HG02610 (cell line): ENCODE results near the gene ARFGAP1.

ENCODE experiments used
- ATAC-seq: cut with Tn5 transposase; IDR thresholded peaks from one replicate; pipeline ENCODE4 v1.9.1; 2021; ENCODE audit warnings: mild to moderate bottlenecking, moderate library complexity; ENCODE audit not compliant: unreplicated experiment

ARFGAP1 gene

DNA sequence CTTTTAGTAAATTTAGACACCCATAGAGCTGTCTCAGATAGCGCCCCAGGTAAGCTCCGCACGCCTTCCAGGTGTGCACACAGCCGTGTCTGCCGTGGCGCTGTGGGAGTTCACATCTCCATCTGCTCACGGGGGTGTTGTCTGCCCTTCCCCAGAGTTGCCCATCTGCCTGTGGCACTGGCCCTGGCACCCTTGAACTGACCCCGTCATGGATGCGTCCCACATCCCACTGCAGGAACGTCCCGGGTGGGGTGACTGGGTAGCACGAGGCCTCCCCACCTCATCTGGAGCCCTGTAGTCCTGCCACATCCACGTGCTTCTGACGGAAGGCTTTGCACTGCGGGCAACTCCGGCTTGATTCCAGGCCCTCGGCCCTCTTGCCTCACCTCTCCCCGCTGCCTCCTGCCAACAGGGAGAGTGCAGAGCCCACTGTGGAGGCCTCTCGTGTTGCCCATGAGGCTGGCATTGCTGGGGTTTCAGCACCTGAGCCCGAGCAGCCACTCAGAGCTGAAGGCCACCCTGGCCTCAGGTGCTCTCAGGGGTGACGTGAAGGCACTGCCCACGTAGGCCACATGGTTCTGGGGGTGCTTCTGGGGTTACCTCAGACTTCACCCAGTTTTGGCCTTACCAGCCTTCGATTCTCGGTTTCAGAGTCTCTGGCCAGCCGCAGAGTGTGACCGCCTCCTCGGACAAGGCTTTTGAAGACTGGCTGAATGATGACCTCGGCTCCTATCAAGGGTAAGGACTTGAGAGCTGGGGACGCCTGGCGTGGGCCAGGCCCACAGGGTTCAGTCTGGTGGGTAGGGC is 5.1 kb downstream of the ARFGAP1 start:
- no peak for ATAC-seq

DNA sequence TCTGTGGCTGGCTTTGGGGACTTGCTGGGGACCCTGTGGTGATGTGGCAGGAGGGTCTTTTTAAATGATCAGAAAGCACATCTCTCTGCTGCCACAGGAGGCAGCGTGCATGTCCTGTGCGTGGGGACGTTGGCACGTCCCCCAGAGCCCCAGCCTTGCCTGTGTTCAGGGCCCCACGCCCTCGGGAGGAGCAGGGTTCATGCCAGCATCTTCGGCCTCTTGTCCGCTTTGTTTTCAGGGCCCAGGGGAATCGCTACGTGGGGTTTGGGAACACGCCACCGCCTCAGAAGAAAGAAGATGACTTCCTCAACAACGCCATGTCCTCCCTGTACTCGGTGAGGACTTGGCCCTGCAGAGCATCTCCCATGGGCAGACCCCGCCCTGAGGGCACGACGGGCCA is 6.0 kb downstream of the ARFGAP1 start:
- ATAC-seq, result no peak

DNA sequence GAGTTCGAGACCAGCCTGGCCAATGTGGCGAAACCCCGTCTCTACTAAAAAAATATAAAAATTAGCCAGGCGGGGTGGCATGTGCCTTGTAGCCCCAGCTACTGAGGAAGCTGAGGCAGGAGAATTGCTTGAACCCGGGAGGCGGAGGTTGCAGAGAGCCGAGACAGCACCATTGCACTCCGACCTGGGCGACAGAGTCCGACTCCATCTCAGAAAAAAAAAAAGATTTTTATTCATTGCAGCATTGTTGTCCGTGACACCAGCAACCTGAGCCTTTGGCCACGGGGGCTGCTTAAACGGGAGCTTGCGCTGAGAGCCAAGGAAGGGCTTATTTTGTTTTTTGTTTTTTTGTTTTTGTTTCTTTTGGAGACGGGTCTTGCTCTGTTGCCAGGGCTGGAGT is 7.3 kb downstream of the ARFGAP1 start:
- no peak for ATAC-seq

DNA sequence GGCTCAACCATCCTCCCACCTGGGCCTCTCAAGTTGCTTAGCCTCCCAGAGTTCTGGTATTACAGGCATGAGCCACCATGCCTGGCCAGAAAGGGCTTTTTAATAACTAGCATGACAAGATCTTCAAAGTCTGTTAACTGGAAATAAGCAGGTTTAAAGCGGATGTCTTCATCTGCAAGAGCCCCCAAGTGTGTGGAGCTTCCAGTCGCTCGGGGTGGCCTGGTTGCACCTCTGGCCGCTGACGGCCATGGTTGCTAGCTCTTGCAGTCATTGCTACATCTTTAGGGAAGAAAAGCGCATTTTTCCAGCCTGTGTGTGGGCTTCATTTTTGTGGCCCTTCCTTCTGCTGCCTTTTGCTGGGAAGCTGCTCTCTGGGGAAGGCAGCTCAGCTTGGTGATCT is 7.8 kb downstream of the ARFGAP1 start:
- no peak for ATAC-seq

DNA sequence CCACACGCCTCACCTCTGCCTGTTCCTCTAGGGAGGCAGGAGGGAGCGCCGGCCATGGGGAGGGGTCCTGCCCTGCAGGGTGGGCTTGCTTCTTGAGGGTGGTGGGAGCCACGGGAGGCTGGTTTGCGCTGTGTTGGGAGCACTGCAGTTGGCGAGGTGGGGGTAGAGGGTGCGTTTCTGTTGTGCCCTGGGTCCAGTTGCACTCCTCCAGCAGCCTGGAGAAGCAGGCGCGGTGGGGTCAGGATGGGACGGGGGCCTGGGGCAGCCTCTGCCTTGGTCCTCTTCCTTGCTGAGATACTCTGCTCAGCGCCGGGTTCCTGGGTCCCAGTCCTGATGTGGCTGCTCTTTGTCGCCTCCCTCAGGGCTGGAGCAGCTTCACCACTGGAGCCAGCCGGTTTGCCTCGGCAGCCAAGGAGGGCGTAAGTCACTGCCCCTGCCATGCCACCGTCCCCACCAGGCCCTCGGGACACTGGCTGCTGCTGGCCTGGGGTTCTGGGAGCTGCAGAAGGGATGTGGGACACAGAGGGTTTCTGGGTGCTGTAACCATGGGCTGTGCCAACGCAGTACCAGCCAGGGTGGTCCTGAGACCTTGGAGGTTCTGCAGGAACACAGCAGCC is 8.4 kb downstream of the ARFGAP1 start:
- no peak for ATAC-seq

DNA sequence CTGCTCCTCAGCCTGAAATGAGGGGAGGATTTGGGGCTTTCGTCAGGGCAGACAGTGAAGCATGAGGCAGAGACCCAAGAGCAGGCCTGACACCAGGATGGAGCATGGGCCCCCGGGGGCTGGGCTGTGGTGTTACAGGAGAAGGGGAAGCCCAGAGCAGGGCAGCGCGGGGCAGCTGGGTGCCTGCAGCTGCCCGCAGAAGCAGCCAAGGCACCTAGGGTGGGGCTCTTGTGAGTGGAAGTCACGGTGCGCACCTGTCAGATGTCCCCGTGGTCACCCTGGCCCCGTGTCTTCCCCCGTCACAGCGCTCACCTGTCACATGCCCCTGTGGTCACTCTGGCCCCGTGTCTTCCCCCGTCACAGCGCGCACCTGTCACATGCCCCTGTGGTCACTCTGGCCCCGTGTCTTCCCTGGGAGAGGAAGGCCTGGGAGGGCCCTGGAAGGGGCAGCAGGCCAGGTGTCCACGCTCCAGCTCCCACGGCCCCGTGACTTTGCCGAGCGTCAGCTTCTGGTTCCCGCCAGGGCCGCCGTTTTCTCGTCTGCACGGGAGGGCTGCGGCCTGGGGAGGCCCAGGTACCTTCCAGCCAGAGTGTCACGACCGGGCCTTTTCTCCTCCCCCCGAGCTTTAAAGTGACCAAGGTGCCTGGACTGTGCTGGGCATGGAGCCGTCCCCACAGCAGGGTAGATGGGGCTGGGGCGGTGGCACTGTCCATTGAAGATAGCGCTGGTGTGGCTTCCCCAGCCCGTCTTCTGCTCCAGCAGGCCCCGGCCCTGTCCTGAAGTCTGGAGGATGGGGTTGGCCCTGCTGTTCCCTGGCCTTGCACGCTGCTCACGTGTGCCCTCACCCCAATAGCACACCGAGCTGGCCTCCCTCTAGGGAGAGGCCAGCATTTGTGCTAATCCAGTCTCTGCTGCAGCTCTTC is 9.4 kb downstream of the ARFGAP1 start:
- ATAC-seq, result no peak

DNA sequence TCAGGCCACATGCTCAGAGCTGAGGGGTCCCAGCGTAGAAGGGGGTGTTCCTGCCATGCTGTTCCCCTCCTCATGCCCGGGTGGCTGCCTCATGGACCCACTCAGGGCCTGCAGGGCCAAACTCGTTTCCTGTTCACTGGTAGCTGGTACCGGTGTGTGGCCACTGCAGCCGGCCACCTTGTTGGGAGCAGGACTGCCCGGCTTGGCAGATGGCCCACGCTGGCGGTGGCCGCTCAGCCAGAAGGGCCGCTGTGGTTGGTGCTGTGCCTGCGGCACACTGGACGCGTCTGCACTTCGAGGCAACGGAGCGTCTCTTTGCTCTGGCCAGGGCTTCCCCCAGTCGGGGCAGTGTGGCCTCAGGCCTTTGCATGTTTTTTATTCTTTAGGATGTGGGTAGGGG is 10.3 kb downstream of the ARFGAP1 start:
- ATAC-seq, result no peak

DNA sequence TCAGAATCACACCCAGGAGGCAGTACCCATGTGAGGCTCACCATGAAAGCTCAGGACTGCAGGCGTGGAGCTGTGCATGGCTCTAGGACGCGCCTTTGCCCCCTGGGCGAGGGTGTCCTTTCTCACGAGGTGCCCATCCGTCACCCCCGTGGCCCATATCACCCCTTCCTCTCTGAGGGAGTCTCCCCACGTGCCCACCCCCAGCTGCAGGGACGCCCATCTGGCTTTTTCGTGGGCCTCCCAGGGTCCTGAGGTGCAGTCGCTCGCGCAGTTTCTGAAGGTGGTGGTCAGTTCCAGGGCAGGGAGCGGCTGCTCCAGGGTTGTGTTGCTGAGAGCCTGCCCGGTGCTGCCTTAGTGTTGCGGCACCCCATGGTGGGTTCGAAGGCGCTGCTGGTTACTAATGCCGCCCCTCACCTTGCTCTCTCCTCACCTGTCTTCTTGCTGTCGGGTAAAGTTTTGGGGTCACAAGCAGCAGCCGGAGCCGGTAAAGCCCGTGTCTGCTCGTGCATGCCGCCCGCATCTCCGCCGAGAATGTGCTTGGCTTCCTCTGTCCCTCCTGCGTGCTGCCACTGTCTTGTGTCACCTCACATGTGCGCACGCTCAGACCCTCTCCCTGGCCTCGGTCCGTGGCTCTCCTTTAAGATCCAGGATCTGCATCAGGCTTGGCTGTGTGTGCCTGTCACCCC is 10.9 kb downstream of the ARFGAP1 start:
- ATAC-seq, result no peak

DNA sequence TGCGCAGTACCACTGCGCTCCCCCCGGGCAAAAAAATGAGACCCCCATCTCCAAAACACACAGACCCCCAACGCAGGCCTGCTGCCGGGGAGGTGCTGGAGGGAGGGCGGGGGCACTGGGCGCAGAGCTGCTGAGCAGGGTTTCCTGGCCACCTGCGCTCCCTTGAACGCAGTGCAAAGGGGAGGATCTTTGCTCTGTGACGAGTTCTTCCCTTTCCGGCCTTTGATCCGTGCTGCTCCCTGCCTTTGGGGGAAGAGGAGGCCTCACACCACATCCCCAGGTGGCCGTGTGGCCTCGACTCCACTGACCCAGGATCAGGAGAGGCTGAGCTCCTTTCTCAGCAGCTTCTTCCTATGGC is 11.4 kb downstream of the ARFGAP1 start:
- no peak for ATAC-seq

DNA sequence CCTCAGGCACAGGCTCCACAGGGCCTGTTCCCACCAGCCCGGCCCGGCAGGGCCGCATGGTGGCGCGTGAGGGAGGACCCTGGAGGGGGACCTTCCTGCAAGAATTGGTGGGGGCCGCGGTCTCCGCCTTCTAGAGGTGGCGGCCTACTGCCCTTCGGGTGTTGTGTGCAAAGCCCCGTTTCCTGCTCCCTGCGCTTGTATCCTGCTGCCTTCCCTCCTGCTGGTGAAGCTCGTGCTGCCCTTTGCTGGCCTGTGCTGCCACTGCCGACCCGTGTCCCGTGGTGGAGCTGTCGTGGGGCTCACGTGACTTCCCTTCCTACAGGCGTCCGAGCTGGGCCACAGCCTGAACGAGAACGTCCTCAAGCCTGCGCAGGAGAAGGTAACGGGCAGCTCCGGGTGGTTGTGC is 11.9 kb downstream of the ARFGAP1 start:
- no peak for ATAC-seq

DNA sequence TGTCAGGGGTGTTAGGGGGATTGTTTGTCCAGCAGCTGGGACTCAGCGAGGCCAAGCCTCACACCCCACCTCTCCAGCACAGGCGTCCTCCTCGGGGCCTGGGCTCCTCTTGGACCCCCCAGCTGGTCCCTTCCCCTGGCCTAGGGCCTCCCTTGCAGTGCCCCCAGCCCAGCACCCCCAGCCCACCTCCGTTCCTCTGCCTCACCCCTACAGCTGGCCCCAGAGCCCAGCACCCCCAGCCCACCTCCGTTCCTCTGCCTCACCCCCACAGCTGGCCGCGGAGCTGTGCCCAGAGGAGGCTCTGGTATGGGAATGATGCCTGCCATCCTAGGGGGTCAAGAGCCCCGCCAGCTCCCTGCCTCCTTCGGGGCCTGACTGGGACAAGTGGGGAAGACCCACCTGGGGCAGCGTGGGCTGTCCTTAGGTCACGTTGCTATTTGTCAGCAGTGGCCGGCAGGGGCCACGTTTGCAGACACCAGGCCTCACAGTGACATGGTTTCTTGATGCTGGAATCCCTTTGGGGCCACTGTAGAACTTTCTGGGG is 12.4 kb downstream of the ARFGAP1 start:
- no peak for ATAC-seq

DNA sequence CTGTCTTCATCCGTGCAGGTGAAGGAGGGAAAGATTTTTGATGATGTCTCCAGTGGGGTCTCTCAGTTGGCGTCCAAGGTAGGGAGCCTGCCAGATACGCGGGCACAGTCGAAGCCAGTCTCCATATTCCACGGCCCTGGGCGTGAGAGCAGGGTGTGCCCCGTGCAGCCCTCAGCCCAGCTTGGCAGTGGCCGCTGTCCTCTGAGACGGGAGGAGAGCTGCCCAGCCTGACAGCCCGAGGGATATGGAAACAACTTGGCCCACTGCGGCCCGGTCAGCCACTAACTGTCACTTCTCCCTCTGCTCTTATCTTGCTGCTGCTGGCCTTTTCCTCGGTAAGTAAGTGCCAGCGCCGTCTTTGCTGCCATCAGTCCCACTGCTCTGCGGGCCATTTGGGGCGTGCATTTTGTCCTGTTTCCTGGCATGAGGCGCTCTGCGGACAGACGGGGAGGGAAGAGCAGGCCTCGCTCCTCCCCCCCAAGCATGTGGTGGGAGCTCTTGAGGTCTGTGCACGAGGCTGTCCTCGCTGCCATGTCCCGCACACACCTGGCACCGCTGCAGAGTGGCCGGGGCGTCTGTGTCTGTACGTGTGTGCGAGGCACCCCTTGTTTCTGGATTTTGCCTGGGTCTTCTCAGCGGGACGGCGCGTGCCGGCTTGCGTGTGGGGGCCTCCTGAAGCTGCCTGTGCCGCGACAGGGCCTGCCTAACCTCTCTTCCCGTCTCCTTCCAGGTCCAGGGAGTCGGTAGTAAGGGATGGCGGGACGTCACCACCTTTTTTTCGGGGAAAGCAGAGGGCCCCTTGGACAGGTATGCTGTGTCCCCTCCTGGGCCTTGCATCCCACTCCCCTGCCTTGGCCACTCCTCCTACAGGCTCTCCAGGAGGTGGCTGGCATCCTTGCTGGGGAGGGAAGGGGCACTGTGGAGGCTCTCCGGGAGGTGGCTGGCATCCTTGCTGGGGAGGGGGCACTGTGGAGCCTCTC is 13.3 kb downstream of the ARFGAP1 start:
- ATAC-seq, result no peak

DNA sequence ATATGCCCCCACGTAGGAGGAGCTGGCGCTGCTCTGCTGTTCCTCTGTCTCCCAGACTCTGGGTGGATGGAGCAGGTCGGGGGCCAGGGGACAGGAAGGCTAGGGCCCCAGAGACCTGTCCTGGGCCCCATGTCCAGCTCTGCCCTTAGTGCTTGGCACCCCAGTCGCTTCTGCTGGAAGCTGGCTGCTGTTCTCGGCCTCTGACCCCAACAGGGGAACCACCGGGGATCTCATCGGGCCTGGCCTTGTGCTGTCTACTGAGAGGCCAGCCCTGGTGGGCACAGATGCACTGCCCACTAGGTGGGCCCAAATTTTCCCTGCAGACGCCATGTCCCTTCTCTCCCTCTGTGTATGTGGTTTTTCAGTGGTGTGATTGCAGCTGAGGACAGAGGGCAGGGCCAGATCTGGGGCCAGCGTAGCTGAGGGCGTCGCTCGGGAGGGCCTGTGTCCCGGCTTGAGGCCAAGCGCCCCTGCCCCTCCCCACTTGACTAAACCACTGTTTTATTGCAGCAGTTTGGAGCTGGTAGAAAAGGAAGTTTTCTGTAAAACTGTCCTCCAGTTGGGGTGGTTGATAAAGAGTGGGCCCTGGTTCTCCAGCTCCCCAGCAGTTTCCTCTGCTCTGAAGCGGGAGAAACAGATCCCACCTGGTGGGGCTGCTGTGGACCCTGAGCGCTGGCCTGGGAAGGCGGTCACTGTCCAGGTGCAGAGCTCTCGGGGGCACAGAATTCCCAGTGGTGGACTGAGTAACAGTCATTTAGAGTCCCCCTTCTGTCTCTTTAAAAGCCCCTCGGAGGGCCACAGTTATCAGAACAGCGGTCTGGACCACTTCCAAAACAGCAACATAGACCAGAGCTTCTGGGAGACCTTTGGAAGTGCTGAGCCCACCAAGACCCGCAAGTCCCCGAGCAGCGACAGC is 14.4 kb downstream of the ARFGAP1 start:
- no peak for ATAC-seq

DNA sequence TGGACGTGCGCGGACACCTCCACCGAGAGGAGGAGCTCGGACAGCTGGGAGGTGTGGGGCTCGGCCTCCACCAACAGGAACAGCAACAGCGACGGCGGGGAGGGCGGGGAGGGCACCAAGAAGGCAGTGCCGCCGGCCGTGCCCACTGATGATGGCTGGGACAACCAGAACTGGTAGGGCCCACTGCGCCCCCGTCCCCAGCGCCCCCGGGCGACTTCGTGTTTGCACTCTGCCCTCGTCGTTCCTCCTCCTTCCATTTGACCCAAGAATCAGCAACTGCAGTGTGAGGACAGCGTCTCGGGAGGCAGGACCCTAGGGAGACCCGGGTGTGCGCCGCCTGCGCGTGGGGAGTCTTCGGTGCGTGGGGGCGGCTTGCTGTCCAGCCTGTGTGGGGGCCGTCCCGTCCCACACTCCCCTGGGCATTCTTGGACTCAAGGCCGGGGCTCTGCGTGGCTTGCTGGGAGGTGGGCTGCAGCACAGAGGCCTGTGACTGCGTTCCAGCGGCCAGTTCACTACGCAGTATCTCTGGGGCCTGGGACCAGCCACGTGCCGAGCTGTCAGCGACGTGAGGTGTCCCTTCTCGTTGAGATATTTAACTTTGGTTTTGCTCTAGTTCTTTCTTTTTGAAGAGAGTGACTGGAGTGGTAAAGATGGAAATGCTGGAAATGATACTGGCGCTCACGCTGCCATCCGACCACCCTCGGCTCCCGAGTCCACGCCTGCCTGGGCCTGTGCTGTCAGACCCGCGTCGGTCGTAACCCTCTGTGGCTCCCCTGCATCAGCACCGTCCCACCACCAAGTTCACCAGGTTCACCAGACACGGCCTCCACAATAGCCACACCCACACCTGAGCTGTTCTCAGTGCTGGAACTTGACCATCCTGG is 15.3 kb downstream of the ARFGAP1 start:
- no peak for ATAC-seq

DNA sequence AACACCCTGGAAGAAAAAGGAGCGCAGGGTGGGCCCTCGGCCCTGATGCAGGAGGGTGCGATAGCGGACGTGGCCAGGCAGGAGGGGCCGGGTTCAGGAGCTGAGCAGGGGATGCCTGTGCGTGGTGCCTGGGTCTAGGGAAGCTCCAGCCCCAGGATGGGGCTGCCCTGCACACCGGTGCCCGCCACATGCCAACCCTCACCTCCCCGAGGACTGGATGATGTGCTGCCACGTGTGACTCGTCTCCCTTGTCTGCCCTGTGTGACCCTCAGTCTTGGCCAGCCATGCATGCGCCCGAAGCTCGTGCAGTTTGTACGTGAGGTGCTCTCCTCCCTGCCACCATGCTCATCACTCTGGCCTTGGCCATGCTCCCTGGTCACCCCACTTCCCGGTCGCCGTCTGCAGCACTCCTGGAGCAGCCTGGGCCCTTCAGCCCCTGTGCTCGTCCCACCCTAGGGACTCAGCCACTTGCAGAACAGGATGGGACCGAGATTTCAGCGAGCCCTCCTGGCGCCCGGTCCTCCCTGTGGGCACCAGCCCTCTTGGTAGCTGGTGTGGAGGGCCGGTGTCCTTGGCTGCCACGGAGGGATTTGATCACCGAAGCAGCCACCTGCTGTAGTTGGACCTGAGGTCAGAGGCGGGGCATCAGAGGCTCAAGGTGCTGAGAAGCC is 16.1 kb downstream of the ARFGAP1 start:
- ATAC-seq, result no peak

DNA sequence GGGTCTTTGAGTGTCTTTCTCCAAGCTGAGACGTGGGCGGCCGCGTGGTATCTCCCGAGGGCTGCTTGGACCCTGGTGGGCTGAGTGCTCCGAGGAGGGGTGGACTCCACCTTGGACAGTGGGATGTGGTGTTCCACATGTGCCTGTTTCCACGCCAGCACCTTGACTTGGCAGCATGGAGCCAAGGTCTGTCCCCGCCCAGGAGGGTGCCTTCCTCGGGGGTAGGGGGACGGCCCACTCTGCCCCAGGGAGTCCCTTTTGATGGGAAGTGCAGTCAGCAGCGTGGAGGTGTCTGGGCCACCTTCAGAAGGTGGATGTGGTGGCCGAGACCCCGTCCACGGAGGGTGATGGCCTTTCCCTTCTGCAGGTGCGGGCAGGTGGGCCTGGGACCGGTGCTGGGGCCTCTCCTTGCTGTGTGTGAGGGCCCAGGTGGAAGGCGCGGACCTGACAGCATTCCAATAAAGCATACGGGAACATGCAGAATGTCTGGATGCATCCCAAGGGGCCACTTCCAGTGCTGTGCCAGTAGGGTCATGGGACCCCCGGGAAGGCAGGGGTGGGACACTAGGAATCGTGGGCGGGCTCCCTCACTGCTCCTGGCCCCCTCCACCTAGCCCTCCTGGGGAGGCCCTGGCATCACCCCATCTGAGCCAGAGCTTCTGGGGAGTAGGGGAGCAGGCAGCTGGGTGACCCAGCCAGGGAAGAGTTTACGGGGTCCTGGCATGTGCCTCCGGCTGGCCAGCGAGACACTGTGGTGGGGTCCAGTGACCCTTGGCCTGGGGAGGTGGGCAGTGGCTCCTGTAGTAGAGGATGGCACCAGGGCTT is 16.9 kb downstream of the ARFGAP1 start:
- no peak for ATAC-seq
